ENCODE data around the gene SMCO2.

DNA sequence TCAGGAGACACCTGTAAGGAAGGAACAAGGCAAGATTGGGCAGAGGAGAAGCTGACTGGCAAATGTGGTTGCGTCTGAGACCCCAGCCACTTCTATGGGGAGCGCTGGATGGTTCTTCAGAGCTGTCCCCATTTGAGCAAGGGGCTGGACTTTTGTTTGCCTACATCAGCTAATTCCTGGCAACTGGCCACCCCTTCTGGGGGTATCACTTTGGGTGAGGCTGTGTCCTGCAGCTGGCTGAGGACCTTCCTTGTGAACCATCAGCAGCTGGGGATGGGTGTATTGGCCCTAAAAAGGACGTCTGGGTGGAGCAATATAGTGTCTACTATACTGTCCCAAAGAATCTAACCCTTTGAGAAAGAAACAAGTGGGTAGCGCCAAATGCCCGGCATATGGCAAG is 101.1 kb downstream of the SMCO2 start:
- TF ChIP-seq BCL3 (IDR thresholded peaks at IDR 0.05; ENCODE audit: borderline replicate concordance, insufficient read depth, low read depth, low read length, poor library complexity, severe bottlenecking) (no peak), KDM1A (IDR thresholded peaks at IDR 0.05; ENCODE audit: borderline replicate concordance) (no peak)

All from GM12878 (cell line).